WTC11 (cell line): ENCODE measurements around the gene LRIG1.

ENCODE experiments used
- ELF4 ChIP-seq: sonication (generic); formaldehyde crosslinking; IDR thresholded peaks from 2 replicates; pipeline ENCODE4 v1.8.1; 2022; ENCODE audit warnings: low read depth, mild to moderate bottlenecking, moderate library complexity, missing genetic modification reagents
- TF ChIP-seq, protein P1 (sequence below): fragments of 250-450 bp; sonication (Bioruptor Pico); conservative IDR thresholded peaks from 2 replicates; pipeline ENCODE4 v1.9.0; 2021; ENCODE audit warnings: mild to moderate bottlenecking
- TF ChIP-seq, protein P2 (sequence below): fragments of 200-600 bp; IDR thresholded peaks from 2 replicates; pipeline ENCODE4 v1.8.0; 2022; ENCODE audit warnings: antibody characterized with exemption
- TF ChIP-seq, protein P3 (sequence below): sonication (generic); formaldehyde crosslinking; IDR thresholded peaks from 2 replicates; pipeline ENCODE4 v1.8.1; 2023; ENCODE audit warnings: mild to moderate bottlenecking, moderate library complexity, missing genetic modification reagents

DNA sequence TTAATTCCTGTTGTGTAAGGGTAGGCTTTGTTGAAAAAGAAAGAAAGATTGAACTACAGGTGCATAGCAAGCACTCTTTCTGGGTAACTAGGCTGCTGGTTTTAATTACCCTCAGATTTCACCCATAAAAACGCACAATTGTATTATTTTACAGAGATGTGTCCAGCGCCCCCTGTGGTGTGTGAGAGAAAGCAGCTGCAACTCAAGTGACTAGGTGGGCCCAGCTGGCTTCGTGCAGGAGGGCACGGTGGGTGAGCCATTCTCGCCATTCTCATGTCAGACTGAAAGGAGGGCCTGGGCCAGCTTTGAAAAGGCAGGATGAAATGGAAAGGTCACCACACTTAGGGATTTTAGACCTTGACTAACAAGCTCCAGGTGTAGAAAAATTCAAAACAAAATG, 122.6 kb downstream of the LRIG1 start:
- TF ChIP-seq, protein P1, sequence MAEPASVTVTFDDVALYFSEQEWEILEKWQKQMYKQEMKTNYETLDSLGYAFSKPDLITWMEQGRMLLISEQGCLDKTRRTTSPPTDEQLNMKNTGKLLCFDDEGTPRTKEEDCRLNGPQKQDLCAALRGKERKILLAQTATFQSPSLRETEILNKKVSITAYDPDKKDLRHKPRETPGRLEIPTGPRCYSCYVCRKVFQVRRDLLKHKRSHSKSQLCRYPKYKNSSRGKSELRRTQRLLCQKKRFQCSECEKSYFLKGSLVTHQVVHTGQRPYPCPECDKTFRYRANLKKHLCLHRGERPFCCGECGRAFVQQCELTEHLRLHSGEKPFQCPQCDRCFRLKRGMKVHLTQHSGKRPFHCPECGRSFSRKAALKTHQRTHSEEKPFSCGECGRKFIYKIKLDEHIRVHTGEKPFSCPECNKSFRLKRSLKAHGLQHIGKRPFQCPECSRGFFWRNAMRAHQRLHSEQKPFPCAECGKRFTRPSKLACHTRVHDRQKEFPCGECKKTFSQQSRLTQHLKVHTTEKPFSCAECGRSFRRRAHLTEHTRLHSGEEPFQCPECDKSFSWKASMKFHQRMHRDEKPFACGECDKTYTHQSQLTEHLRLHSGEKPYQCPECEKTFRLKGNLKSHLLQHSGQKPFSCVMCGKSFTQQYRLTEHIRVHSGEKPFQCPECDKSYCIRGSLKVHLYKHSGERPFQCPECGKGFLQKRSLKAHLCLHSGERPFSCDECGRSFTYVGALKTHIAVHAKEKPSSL (CRISPR knock-in tag) = no peak
- TF ChIP-seq, protein P2, sequence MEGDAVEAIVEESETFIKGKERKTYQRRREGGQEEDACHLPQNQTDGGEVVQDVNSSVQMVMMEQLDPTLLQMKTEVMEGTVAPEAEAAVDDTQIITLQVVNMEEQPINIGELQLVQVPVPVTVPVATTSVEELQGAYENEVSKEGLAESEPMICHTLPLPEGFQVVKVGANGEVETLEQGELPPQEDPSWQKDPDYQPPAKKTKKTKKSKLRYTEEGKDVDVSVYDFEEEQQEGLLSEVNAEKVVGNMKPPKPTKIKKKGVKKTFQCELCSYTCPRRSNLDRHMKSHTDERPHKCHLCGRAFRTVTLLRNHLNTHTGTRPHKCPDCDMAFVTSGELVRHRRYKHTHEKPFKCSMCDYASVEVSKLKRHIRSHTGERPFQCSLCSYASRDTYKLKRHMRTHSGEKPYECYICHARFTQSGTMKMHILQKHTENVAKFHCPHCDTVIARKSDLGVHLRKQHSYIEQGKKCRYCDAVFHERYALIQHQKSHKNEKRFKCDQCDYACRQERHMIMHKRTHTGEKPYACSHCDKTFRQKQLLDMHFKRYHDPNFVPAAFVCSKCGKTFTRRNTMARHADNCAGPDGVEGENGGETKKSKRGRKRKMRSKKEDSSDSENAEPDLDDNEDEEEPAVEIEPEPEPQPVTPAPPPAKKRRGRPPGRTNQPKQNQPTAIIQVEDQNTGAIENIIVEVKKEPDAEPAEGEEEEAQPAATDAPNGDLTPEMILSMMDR = no peak
- TF ChIP-seq, protein P3, sequence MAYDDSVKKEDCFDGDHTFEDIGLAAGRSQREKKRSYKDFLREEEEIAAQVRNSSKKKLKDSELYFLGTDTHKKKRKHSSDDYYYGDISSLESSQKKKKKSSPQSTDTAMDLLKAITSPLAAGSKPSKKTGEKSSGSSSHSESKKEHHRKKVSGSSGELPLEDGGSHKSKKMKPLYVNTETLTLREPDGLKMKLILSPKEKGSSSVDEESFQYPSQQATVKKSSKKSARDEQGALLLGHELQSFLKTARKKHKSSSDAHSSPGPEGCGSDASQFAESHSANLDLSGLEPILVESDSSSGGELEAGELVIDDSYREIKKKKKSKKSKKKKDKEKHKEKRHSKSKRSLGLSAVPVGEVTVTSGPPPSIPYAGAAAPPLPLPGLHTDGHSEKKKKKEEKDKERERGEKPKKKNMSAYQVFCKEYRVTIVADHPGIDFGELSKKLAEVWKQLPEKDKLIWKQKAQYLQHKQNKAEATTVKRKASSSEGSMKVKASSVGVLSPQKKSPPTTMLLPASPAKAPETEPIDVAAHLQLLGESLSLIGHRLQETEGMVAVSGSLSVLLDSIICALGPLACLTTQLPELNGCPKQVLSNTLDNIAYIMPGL (CRISPR knock-in tag) = no peak
- TF ChIP-seq ELF4 (CRISPR knock-in tag) = no peak
